HEK293T (cell line): Measurements from ENCODE around the gene MRPS2.

Experiments used
- ARNT ChIP-seq: fragments of 450-650 bp; IDR thresholded peaks from 2 replicates; pipeline ENCODE4 v1.6.1; 2017; ENCODE audit warnings: mild to moderate bottlenecking
- BHLHE40 ChIP-seq: fragments of 450-650 bp; IDR thresholded peaks from 2 replicates; pipeline ENCODE4 v1.6.1; 2016; ENCODE audit warnings: mild to moderate bottlenecking, moderate library complexity, borderline replicate concordance
- FOXK2 ChIP-seq: fragments of 450-650 bp; IDR thresholded peaks from 2 replicates; pipeline ENCODE4 v1.6.1; 2016; ENCODE audit warnings: mild to moderate bottlenecking
- NFRKB ChIP-seq: fragments of 450-650 bp; IDR thresholded peaks from 2 replicates; pipeline ENCODE4 v1.6.1; 2016; ENCODE audit warnings: mild to moderate bottlenecking, moderate library complexity
- SP1 ChIP-seq: fragments of 450-650 bp; IDR thresholded peaks from 2 replicates; pipeline ENCODE4 v1.6.1; 2017
- SUZ12 ChIP-seq: fragments of 450-650 bp; IDR thresholded peaks from 2 replicates; pipeline ENCODE4 v1.6.1; 2016; ENCODE audit warnings: mild to moderate bottlenecking
- TARDBP ChIP-seq: fragments of 450-650 bp; IDR thresholded peaks from 2 replicates; pipeline ENCODE4 v1.6.1; 2016

DNA sequence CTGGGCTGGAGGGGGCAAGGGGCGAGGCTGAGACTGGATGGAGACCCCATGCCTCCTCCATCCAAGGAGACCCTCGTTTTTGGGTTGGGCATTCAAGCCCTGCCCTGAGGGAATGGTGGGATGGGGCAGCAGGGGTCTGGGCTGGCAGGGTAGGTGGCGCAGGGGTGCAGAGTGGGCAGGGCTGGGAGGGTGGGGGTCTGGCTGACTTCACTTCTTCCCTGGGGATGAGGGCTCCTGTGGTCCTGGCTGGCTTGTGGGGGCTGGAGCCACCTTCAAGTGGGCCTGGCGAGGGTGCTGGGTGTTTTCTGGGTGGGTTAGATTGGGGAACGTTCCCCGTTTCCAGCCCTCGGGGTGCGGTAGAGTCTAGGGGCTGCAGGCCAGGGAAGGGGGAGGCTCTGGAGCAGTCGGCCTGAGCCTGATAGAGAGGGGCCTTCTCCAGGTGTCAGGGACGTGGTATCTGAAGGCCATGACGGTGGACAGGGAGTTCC, 21.2 kb downstream of the MRPS2 start:
- TF ChIP-seq TARDBP (no peak), NFRKB (no peak), BHLHE40 (no peak), SUZ12 (no peak), ARNT (no peak), FOXK2 (no peak), SP1 (no peak)
